Type B pancreatic cell (in vitro differentiated cells): ENCODE data around the gene TMBIM4. TPM values are rescaled to one million over a fixed set of nuclear protein-coding genes. Genes with fewer than 3 reads are reported as not detected.

Source experiments
- DNase-seq: peaks from one replicate; pipeline ENCODE4 v3.0.0; 2021; ENCODE audit warnings: mixed read lengths; ENCODE audit not compliant: unreplicated experiment; ENCODE audit errors: extremely low spot score
- H3K27ac Mint-ChIP-seq: 2 replicates; pipeline ENCODE4 v1.8.0; 2021; ENCODE audit warnings: mild to moderate bottlenecking, mixed read lengths
- H3K27me3 Mint-ChIP-seq: 2 replicates; pipeline ENCODE4 v1.8.0; 2021; ENCODE audit warnings: mixed read lengths
- H3K36me3 Mint-ChIP-seq: 2 replicates; pipeline ENCODE4 v1.8.0; 2021; ENCODE audit warnings: mixed read lengths
- H3K4me1 Mint-ChIP-seq: one replicate; pipeline ENCODE4 v1.8.0; 2021; ENCODE audit warnings: mixed read lengths; ENCODE audit not compliant: unreplicated experiment
- H3K4me3 Mint-ChIP-seq: 2 replicates; pipeline ENCODE4 v1.8.0; 2021; ENCODE audit warnings: mild to moderate bottlenecking, mixed read lengths
- H3K9me3 Mint-ChIP-seq: 2 replicates; pipeline ENCODE4 v1.8.0; 2021; ENCODE audit warnings: mixed read lengths
- CTCF ChIP-seq: fragments of 200-600 bp; sonication (generic); conservative IDR thresholded peaks from 2 replicates; pipeline ENCODE4 v1.5.0; 2021; ENCODE audit warnings: antibody characterized with exemption, mild to moderate bottlenecking
- total RNA-seq: library from RNA; stranded (reverse); gene quantifications from 2 replicates; pipeline ENCODE4 v1.2.1, GENCODE V29; 2021; ENCODE audit warnings: low replicate concordance

TMBIM4 gene
- total RNA-seq, 1 donor from 2014 or later, result 37.4 TPM

GRCh38 chr12:66120477-66120876 is 49.3 kb downstream of the TMBIM4 start:
- TF ChIP-seq CTCF, result peak; percentile 15
- H3K36me3 Mint-ChIP-seq, result peaks cover 38% of the 10 kb centered on the region
- H3K27ac Mint-ChIP-seq, result no peak overlapping the region
- H3K9me3 Mint-ChIP-seq, result no peaks in the 10 kb centered on the region
- H3K27me3 Mint-ChIP-seq, result no peaks in the 10 kb centered on the region
- no peak for DNase-seq
- H3K4me1 Mint-ChIP-seq, result no peaks in the 10 kb centered on the region
- H3K4me3 Mint-ChIP-seq, result no peak overlapping the region

- no peak overlapping the region for H3K4me3 Mint-ChIP-seq
- no peaks in the 10 kb centered on the region for H3K27me3 Mint-ChIP-seq
These were observed 49.9 kb downstream of the TMBIM4 start for GRCh38 chr12:66119870-66120241.

GRCh38 chr12:66119229-66119869 is 50.4 kb downstream of the TMBIM4 start:
- Mint-ChIP-seq H3K4me1 (no peaks in the 10 kb centered on the region), H3K27me3 (no peaks in the 10 kb centered on the region), H3K36me3 (peaks cover 26% of the 10 kb centered on the region), H3K27ac (no peak overlapping the region), H3K9me3 (no peaks in the 10 kb centered on the region), H3K4me3 (no peak overlapping the region)
- TF ChIP-seq CTCF, result no peak
- no peak for DNase-seq

More at GRCh38 chr12:66119870-66120241, 49.9 kb downstream of the TMBIM4 start:
- H3K27ac Mint-ChIP-seq, result no peak overlapping the region
- TF ChIP-seq CTCF, result no peak
- no peak for DNase-seq
- H3K36me3 Mint-ChIP-seq, result peaks cover 31% of the 10 kb centered on the region
- no peaks in the 10 kb centered on the region for H3K9me3 Mint-ChIP-seq
- no peaks in the 10 kb centered on the region for H3K4me1 Mint-ChIP-seq

GRCh38 chr12:66118240-66118891 is 51.4 kb downstream of the TMBIM4 start:
- no peak for TF ChIP-seq CTCF
- H3K4me1 Mint-ChIP-seq, result no peaks in the 10 kb centered on the region
- H3K27me3 Mint-ChIP-seq, result no peaks in the 10 kb centered on the region
- H3K9me3 Mint-ChIP-seq, result no peaks in the 10 kb centered on the region
- no peak overlapping the region for H3K4me3 Mint-ChIP-seq
- no peak for DNase-seq
- peaks cover 16% of the 10 kb centered on the region for H3K36me3 Mint-ChIP-seq
- no peak overlapping the region for H3K27ac Mint-ChIP-seq

GRCh38 chr12:66117242-66117641 is 52.6 kb downstream of the TMBIM4 start:
- H3K27ac Mint-ChIP-seq, result no peak overlapping the region
- DNase-seq, result no peak
- no peak overlapping the region for H3K4me3 Mint-ChIP-seq
- no peaks in the 10 kb centered on the region for H3K9me3 Mint-ChIP-seq
- H3K4me1 Mint-ChIP-seq, result no peaks in the 10 kb centered on the region
- H3K27me3 Mint-ChIP-seq, result no peaks in the 10 kb centered on the region
- peaks cover 11% of the 10 kb centered on the region for H3K36me3 Mint-ChIP-seq
- TF ChIP-seq CTCF, result no peak
